ENCODE data around the gene PLEKHM2.

PLEKHM2 gene

DNA sequence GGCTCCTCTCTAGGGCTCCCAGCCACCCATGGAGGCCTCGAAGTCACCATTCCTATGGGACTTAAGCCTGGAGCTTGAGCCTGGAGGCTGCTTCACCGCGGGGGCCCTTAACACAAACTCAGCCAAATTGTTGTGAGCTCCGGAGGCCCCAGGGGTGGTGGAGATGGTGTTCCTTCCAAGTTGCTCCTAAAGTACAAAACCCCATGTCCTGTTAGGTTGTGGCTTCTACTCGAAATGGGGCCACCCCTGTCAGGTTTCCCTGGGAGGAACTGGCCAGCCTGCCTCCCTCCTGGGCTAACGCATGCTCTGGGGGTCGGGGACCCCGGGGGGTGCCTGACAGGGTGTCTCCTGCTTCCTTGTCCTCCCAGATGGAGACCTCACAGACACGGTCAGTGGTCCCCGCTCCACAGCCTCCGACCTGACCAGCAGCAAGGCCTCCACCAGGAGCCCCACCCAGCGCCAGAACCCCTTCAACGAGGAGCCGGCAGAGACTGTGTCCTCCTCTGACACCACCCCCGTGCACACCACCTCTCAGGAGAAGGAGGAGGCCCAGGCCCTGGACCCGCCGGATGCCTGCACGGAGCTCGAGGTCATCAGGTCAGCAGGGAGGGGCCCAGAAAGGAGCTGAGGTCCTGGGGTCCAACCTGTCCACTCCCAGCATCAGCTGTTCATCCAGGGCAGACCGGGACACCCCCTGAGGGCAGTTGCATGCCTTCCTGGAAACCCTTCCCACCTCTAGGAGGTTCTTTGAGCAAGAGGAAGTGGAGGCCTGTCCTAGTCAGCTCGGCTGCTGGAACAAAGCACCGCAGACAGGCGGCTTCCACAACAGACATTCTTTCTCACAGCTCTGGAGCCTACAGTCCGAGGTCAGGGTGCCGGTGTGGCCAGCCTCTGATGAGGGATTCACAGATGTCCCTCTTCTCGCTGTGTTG is 41.1 kb downstream of the PLEKHM2 start:
- in situ Hi-C loops (cut with HindIII; ENCODE audit: low sequenced_read_pairs), result no loop called here

DNA sequence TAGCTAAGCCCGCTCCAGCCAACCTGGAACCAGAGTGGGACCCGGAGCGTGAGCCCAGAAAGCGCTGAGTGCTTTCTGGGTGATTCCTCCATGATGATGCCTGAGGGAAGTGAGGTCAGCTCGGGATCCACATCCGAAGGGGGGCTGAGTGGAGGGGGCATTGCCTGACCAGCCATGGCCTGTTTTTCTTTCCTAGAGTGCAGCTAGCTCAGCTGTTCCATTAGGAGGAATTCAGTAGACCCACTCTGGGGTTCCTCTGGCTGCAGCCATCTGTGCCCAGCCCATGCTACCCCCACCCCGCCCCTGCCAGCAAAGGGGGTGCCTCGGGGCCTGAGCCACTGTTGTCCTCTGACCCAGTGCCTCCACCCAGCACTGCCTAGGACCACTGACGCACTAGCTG is 42.4 kb downstream of the PLEKHM2 start:
- in situ Hi-C loops (cut with HindIII; ENCODE audit: low sequenced_read_pairs), result no loop called here

GRCh38 chr1:15727021-15727420 is 42.9 kb downstream of the PLEKHM2 start:
- in situ Hi-C loops (cut with HindIII; ENCODE audit: low sequenced_read_pairs), result no loop called here

DNA sequence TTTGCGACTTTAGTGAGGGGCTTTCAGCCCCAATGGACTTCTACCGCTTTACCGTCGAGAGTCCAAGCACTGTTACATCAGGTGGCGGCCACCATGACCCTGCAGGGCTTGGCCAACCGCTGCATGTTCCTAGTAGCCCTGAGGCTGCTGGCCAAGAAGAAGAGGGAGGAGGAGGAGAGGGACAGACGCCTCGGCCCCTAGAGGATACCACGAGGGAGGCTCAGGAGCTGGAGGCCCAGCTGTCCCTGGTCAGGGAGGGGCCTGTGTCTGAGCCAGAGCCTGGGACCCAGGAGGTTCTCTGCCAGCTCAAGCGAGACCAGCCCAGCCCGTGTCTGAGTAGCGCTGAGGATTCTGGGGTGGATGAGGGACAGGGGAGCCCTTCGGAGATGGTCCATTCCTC is 43.3 kb downstream of the PLEKHM2 start:
- in situ Hi-C loops (cut with HindIII; ENCODE audit: low sequenced_read_pairs), result no loop called here

- in situ Hi-C loops (cut with HindIII; ENCODE audit: low sequenced_read_pairs), result no loop called here
Observed at GRCh38 chr1:15727866-15728534, 43.9 kb downstream of the PLEKHM2 start.

- in situ Hi-C loops (cut with HindIII; ENCODE audit: low sequenced_read_pairs), result no loop called here
Observed at GRCh38 chr1:15728937-15729657, 45.0 kb downstream of the PLEKHM2 start.

DNA sequence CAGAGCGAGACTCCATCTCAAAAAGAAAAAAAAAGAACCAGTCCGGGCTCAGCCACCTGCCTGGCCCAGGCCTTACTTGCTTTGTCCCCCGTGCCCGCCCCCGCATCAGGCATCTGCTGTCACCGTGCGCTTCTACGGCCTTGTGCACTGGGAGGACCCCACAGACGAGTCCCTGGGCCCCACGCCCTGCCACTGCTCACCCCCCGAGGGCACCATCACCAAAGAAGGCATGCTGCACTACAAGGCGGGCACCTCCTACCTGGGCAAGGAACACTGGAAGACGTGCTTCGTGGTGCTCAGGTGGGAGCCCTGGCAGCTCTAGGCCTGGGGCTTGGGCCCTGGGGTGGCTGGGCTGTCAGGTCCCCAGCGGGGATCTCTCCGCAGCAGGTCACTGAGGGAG is 46.3 kb downstream of the PLEKHM2 start:
- in situ Hi-C loops (cut with HindIII; ENCODE audit: low sequenced_read_pairs), result no loop called here

- in situ Hi-C loops (cut with HindIII; ENCODE audit: low sequenced_read_pairs), result no loop called here
Observed at GRCh38 chr1:15730936-15731335, 46.8 kb downstream of the PLEKHM2 start.

GRCh38 chr1:15731735-15732685 is 47.9 kb downstream of the PLEKHM2 start:
- in situ Hi-C loops (cut with HindIII; ENCODE audit: low sequenced_read_pairs), result no loop called here

DNA sequence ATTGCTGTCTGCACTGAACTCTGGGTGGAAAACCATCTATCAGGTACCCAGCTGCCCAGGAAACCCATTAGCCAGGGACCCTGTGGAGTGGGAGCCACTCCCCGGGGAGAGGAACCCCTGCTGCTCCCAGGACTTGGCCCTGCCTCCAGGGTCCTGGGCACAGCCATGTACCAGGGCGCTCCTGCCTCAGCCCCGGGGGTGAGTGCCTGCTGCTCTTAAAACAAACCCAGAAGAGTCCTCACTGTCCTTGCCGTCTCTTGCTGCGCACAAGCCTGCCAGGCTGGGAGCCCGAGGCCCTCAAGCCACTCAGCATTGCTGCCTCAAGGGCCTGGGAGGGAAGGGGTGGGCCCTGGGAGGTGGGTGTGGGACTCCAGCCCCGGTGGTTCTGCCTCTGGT is 48.6 kb downstream of the PLEKHM2 start:
- in situ Hi-C loops (cut with HindIII; ENCODE audit: low sequenced_read_pairs), result no loop called here

GRCh38 chr1:15733218-15733725 is 49.2 kb downstream of the PLEKHM2 start:
- in situ Hi-C loops (cut with HindIII; ENCODE audit: low sequenced_read_pairs), result no loop called here

DNA sequence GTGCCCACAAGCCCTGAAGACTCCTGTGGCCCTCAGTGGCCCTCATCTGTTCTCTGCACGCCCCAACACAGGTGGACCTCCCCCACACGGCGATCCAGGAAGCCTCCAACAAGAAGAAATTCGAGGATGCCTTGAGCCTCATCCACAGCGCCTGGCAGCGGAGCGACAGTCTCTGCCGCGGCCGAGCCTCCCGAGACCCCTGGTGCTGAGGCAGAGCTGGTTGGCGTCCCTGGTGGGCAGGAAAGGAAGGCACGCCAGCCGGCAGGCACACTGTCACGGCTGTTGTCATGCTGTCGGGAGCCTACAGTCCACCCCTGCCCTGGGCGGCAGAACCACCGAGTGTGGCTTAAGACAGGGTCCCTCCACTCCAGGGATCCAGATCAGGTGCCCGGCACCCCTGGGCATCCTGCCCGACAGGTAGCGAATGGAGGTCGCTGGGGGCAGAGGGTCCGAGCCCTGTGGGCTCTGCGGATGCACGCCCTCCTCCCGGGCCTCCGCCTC is 49.7 kb downstream of the PLEKHM2 start:
- in situ Hi-C loops (cut with HindIII; ENCODE audit: low sequenced_read_pairs), result no loop called here

DNA sequence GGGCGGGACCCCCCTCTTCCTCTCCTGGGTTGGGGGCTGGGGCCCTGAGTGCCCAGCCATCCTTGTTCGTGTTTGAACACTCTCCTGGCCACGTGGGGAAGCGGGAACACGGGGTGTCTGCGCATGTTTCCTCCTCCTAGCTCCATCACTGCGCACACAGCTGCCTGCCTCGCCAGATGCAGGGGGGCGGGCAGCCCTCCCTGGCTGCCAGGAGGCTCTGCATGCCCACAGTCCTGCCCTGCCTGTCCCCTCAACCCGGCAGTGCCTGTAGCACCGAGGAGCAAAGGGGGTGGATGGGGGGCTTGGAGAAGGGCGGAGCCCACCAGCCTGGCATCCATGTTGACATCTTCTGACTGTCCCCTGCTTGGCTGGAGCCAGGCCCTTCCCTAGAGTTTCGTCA is 50.2 kb downstream of the PLEKHM2 start:
- in situ Hi-C loops (cut with HindIII; ENCODE audit: low sequenced_read_pairs), result no loop called here

- in situ Hi-C loops (cut with HindIII; ENCODE audit: low sequenced_read_pairs), result no loop called here
Observed at GRCh38 chr1:15734901-15735300, 50.8 kb downstream of the PLEKHM2 start.

DNA sequence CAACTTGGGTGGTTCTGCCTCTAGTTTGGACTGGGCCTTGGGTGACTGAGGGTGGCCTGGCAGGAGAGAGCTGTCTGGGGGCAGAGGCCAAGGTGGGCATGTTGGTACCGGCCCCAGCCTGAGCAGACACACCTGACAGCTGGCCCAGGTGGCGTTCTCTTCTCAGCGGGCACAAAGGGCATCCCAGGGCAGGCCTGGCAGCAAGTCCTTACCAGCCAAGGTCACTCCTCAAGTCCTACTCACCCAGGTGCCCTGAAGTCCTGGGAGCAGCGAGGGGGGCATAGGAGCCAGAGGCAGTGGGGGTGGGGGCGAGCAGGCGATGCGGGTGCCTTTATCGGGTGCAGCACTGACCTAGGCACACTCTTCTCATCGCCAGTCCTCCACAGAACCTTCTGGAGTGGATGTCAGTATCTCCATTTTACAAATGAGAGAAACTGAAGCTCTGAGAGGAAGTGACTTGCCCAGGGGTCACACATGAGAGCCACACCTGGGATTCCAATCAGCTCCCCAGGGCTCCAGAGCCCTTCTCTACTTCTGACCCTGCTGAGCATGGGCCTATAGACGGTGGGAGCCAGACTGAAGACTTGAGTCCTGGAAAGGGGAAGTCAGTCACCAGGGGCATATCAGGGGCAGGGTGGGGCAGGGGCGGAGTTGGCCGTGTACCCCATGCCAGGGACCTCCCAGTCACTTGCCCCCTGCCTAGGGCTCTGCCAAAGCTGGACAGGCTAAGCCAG is 51.4 kb downstream of the PLEKHM2 start:
- in situ Hi-C loops (cut with HindIII; ENCODE audit: low sequenced_read_pairs), result no loop called here

DNA sequence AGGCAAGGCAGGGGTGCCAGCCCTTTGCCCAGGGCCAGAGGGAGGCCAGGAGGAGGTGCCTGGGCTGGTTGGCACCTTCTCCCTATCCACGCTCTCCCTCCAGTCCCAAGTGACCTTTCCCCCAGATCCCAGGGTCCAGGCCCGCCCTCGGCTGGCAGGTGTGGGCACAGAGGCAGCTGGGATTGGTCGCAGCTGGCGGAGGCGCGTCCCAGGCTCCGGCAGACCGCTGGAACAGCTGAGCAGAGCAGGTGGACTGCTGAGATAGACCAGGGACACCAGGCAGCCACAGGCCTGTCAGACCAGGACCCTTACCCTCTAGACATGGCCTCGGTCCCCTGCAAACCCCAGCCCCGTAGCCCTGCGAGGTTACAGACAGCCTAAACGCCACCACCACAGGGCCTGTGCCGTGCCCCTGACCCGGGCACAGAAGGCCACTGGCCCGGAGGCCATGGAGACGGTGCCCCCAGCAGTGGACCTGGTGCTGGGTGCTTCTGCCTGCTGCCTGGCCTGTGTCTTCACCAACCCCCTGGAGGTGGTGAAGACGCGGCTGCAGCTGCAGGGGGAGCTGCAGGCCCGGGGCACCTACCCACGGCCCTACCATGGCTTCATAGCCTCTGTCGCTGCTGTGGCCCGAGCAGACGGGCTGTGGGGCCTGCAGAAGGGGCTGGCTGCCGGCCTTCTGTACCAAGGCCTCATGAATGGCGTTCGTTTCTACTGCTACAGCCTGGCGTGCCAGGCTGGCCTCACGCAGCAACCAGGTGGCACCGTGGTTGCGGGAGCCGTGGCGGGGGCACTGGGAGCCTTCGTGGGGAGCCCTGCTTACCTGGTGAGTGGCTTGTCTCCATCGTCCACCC is 52.1 kb downstream of the PLEKHM2 start, which contains the start of gene SLC25A34:
Gene SLC25A34 (plus strand): TSS at position 221 of the 854 bp plus-strand sequence. CDS start 228 bp downstream, at position 449.
- in situ Hi-C loops (cut with HindIII; ENCODE audit: low sequenced_read_pairs), result no loop called here

DNA sequence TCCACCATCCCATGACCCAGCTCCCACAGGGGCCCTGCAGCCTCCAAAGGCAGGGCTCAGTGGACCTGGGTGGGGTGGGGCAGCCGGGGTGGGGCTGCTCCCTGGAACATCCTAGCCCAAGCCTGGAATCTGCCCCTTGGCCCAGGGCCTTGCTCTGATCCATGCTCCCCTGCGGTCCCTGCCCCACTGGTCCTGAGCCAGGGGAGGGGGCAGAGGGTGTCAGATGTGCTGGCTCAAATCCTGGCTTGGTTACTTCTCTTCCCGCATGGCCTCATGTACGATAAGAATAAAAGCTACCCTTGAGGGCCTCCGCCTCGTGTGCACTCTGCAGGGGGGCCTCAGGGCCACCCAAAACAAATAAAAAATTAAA is 52.8 kb downstream of the PLEKHM2 start:
- in situ Hi-C loops (cut with HindIII; ENCODE audit: low sequenced_read_pairs), result no loop called here
